GM19395 (cell line): Measurements from ENCODE around the gene FARP1.

Experiments
- ATAC-seq: cut with Tn5 transposase; IDR thresholded peaks from one replicate; pipeline ENCODE4 v1.9.1; 2021; ENCODE audit warnings: mild to moderate bottlenecking, moderate library complexity; ENCODE audit not compliant: unreplicated experiment

FARP1 gene

DNA sequence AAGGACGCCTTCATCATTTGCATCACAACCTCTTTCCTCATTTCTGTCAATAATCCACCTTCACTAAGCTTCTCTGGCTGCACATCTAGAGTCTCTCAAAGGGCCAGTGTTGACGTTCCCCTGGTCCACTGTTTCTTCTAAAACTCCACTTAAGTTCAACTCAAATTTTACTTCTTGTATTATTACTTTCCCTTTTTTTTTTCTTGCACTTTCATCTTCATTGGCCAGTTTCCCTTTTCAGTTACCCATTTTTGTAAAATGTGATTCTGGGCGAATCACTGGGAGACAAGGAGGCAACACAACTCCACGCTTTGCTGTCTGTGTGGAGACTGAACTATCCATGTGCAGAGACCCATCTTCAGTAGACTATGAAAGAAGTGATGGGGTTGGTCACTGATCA is 162.8 kb downstream of the FARP1 start:
- ATAC-seq: no peak

DNA sequence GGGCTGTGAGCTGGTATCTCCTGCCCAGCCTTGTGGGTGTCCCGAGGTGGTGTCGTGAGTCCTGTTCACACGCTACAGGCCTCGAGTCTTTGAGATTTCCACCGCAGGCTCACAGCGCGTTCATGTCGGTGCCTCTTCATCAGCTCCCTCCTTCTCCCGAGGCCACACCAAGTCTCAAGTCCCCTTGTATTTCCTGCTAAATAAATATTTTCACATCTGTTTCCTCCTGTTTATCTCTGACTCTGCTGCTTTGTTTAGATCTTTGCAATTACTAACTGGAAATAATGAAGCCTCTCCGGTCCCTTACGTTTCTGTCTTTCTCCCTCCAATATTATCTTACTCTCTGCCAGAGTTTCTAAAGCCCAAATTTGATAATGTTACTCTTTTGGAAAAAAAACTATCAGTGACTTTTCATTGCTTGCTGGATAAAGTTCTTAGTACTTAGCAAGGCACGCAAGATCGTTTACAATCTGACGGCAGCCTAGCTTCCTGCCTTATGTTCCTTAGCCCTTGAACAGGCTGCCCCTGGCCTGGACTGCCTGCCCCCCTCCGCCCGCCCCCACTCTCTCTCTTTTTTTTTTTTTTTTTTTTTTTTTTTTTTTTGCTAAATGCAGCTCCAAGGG is 164.7 kb downstream of the FARP1 start:
- ATAC-seq: no peak

DNA sequence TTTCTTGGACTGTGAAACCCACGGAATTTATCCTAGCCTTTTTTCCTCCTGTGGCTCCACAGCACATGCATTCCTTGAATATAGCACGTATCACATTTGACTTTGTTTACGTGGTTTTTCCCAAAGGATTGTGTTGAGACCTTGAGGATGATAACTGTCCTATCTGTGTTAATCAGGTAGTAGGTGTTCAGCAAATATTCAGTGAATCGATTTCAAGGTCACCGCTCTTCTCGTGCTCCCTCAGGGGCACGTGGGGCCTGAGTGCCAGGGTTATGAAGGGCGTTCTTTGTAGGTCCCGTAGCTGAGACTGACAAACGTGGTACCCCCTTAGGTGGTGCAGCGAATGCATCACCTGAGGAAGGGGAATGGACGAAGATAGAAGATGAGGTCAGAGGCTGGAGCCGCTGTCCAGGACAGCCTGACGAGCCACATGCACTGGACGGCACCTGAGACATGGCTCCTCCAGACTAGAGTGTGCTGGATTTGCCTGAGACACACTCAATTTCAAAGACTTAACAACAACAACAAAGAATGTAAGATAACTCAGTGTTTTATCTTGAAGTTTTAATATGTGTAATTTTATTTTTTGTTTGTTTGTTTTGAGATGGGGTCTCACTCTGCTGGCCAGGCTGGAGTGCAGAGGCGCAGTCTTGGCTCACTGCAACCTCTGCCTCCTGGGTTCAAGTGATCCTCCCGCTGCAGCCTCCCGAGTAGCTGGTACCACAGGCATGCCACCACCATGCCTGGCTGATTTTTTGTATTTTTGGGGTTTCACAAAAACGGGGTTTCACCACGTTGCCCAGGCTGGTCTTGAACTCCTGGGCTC is 165.4 kb downstream of the FARP1 start:
- no peak for ATAC-seq

DNA sequence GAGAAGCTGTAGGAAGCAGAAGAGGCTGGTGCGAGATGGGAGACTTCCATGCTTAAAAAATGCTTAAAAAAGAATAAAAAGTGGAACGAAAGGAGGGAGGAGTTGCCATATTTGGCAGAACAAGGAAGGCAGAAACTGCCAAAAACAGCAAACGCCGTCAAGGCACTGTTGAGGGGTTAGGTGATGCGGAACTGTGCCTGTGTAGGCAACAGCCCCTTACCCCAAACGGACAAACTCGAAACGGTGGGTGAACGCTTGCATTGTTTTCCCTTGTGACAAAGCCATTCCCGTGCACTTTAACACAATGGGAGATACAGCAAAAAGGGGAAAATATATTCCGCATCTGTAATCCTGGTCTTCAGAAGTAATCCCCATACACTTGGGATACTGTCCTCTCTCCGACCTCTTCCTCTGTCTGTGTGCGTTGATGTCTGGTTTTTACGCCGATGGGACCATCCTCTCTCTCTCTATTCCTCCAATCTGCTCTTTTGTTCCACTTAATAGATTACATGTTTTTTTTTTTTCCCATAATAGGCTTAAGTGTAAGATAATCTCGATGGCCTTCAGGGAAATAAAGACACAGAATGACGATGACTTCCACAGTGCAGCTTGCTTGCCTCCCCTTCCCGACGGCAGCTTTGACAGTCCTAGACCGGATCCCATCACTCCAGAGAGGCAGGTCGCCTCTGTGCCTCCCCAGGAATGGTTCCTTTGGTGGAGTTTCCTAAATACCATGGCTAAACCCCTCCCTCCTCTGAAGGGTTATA is 166.9 kb downstream of the FARP1 start:
- no peak for ATAC-seq

DNA sequence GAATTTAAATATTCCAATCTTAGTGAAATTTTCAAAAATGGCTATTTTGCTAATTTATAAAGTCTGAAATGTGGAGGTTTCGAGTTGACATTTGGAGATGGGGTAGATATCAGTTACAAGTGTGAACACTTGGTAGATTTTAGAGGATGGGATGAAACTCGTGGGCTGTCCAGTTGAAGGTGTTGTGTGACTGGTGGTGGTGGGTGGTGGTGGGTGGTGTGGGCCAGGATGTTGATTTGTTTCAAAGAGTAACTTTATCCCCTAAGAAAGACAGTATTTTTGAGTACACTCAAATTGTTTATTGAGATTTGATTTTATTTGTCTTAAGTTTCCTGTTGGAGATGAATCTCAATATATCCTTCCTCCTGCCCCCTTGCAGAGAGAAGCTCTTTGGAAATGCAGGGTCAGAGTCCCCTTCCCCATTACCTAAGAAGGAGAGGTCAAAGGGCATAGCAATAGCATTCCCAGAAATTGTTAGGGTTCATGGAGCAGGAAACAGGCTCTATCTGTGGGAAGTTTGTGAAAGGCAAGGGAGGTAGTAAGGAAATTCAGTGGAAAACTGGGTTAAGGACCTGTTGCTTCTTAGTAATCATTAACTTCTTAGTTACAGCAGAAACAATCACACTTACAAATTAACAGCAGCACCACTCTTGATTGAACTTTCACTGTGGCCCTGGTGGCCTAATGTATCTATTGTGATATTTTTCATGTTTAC is 167.7 kb downstream of the FARP1 start:
- ATAC-seq: no peak

DNA sequence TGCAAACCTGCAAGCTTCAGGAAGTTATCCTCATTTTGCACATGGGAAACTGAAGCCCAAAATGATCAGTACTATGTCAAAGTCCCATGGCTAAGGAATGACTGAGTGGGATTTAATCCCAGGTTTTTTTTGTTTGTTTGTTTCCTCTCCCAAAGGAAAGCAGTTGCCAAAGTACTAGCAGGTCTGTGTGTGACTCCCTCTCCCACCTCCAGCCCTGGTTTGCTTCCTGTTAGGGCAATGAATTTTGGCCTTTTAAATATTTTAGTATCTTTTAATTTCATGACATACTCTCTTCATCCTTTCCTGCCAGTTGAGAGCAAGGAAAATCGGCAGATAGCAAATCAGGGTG is 168.3 kb downstream of the FARP1 start:
- ATAC-seq: no peak

DNA sequence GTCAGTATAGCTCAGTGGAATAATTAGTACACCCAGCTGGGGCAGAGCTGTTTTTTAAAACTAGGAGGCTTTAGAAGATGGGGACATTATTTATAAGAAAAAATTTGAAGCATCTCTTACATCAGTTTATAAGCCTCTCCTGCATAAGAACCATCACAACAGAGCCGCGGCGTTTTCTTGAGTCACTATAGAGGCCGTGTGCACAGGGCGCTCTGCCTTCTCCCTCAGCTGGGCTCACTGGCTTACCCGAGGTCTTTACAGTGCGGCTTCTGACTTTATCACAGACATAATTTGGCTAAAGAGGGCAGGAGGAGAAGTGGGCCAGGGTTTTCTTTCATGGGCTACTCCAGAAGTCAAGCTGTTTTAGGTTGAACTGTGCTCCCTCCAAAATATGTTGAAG is 169.7 kb downstream of the FARP1 start:
- no peak for ATAC-seq

DNA sequence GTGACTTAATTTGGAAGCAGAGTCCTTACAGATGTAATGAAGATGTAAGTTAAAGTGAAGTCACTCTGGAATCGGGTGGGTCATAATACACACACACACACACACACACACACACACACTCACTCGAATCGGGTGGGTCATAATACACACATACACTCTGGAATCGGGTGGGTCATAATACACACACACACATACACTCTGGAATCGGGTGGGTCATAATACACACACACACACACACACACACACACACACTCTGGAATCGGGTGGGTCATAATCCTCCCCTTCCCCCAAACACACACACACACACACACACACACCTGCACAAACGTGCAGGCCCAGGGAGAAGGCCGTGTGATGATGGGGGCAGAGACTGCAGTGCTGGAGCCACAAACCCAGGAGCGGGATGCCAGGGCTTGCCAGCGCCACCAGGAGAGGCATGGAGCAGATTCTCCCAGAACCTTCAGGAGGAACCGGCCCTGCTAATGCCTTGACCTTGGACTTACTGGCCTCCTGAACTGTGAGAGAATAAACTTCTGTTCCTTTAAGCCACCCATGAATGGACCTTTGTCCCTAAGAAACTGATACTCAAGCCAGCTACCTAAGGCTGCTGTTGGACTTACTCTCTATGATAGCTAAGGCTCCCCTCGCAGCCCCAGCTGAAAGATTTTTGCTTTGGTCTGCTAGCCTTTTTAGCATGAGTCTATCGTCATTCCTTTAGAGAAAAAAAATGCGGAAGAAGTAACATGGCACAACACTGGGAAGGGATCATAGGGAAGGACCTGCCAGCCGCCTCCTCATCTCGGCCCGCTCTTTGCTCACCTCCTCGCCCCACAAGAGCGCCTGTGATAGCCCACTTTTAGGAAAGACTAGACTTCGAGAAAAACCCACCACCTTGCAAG is 170.4 kb downstream of the FARP1 start:
- no peak for ATAC-seq

DNA sequence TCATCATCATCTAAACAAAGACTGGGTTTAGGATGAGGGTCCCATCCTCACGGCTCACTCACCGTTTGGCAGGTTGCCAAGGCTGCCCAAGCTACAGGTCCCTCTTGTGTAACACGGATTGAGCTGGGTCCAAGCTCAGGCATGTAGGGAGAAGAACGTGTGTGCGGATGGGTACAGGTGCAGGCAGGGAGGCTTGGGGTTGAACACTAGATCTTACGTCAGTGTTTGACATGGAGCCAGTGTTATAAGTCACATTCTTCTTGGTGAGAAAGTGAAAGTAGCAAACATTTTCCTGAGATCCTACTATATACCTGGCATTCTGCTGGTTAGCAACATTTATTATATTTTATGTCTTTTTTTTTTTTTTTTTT is 171.0 kb downstream of the FARP1 start:
- no peak for ATAC-seq

DNA sequence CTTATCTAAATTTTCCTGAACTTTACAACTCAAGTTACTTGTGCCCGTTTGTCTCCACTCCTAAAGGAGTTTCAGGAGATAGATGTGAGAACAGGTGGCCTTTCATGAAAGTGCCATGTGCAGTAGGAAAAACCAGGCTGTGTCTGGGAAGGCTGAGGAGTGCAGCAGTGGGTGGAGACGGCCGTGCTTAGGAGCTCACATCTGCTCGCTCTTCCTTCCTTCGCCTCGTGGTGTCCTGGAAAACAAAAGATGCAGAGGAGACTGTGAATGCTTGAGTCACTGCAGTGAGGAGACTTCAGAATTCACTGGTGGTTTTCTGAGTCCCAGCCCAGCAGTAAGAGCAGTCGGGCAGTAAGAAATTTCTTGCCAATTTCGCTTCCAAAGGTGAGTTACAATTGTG is 172.6 kb downstream of the FARP1 start:
- no peak for ATAC-seq

DNA sequence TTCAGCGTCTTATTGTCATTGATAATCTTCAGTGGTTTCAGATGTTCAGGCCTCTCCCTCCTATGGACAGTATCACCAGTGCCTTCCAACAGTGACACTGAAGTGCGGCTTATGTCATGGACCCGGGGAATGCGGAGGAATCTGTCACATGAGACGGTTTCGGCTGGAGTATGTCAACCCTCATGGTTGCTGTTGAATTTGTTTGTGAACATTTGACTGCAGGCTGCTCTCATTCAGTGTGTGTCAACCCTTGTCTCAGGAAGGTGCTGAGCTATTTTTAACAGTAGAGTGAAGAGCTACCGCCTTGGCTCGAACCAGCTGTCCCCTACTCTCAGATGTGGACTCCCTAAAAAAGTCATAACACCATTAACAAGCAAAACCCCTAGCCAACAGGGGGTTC is 173.0 kb downstream of the FARP1 start:
- no peak for ATAC-seq

DNA sequence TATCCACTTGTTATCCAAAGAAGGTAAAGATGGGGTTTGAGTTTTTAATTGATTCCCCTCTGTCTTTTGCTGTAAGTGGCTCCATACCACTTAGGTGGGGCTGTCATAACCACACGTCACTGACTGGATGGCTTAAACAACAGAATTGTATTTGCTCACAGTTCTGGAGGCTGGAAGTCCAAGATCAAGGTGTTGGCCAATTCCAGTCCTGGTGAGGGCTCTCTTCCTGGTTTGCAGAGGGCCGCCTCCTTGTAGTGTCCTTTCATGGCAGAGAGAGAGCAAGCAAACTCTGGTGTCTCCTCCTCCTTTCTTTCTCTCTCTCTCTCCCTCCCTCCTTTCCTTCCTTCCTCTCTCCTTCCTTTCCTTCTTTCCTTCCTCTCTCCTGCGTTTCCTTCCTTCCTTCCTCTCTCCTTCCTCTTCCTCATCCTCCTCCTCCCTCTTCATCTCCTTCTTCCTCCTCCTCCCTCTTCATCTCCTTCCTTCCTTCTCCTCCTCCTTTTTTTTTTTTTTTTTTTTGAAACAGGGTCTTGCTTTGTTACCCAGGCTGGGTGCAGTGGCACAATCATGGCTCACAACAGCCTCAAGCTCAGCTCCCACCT is 174.8 kb downstream of the FARP1 start:
- no peak for ATAC-seq

DNA sequence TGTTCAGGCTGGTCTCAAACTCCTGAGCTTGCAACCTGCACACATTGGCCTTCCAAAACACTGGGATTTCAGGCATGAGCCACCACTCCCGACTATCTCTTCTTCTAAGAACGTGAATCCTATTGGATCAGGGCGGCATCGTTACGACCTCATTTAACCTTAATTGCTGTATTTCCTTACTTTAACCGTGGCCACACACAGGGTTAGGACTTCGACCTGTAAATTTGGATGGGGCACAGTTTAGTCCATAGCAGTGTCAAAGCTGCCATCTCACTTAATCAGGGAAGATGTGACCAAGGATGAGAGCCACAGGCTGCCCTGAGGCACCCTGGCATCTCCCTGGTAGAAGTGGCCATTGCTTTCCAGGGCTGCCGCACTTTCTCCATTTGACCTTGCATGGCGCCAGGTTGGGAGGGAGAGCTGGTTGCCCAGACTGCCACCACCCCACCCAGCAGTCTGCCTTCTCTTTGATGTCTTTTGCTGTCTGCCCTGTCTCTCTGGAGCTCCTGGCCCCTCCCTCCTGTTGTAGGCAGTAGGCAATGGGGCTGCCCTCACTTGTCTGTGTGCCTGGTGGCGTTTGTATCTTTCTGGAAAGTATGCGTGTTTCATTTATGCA is 175.5 kb downstream of the FARP1 start:
- no peak for ATAC-seq

DNA sequence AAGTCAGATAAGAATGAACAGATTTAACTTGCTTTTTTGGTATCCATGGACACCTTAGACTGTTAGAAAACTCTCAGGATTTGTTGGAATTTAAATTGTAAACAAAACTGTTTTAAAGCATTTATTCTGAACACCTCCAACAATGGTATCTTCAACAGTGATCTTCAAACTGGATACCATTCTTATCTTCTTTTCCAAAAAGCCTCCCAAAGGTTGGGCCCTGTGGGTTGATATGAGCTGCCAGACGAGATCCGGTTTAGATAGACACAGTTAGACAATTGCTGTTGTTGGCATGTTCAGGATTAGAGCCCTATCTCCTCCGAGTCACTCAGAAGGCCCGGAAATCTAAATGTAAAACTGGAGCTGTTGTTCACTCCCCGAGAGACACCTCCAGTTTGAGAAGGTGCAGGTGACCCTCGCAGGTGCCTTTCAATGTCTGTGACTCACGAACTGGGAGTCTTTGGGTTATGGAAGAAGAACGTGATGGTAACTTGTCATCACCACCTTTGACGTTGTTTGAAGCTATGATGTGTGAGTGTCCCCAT is 177.7 kb downstream of the FARP1 start:
- no peak for ATAC-seq

DNA sequence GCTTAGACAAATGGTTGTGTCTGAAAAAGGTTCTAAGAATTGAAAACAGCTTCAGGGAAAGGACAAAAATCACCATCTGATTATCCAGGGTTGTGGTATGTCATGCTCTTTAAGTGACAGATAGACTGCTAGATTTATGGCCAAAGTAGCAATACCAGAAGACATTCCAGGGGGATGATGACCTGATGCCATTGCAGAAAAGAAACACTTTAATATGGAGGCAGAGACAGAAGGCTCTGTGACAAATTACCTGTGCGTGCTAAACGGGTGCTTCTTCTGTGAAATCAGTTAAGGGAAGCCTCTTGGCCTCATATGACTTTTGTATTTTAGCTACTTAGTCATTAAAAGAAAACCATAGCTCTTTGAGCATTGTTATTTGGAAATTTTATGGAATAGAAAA is 178.5 kb downstream of the FARP1 start:
- ATAC-seq: no peak

DNA sequence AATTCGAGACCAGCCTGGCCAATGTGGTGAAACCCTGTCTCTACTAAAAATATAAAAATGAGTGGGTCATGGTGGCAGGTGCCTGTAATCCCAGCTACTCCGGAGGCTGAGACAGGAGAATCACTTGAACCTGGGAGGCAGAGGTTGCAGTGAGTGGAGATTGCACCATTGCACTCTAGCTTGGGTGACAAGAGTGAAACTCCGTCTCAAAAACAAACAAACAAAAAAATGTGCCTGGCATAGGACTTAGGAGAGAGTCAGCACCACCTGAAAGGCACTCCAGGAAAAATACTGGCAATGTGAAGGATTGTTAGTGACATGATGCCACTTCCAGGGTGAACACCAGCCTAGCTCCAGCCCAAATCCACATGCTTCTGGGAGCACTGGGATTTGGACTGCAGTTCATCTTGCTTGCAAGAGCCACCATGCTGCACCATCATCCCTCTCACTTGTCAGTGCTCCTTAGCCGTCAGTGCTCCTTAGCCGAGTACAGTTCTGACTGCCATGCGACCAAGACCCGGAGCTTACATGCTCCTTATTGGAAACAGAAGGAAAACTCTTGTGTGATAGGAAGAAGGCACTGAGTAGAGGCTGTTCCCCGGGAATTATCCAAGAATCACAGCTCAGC is 179.3 kb downstream of the FARP1 start:
- ATAC-seq: no peak

DNA sequence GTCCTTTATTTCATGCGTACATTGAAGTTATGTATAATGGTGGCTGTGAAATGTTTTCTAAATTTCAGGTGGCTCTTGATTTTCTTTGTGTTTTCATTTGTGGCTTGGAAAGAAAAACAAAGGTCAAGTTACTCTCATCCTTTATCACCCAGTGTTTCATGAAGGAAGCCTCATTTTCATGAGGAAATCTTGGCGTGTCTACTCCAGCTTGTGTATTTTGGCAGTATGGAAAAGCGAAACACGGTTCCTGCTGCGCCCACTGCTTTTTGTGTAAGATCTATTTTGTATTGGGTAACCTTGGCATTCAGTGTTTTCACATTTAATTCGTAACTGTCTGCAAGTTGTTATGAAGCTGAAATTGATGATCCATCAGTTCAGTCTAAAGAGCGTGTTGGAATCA is 181.2 kb downstream of the FARP1 start:
- no peak for ATAC-seq

DNA sequence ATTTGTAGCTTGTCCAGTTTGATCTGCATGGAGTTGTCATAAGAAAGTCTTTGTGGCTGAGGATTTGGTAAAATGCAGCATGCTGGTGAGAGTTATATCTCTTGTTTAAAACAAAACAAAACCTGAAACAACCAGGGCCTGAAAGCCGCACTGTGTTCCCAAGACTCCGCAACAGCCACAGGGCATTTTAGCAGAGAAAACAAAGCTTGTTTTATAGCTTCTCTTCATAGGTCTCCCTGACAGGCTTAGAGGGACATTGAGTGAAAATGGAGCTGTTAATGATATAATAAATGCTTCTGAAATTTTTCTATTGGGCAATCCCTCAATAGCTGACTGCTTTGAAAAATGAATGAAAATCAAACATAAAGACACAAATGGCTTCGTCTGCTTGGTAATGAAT is 182.8 kb downstream of the FARP1 start:
- no peak for ATAC-seq

DNA sequence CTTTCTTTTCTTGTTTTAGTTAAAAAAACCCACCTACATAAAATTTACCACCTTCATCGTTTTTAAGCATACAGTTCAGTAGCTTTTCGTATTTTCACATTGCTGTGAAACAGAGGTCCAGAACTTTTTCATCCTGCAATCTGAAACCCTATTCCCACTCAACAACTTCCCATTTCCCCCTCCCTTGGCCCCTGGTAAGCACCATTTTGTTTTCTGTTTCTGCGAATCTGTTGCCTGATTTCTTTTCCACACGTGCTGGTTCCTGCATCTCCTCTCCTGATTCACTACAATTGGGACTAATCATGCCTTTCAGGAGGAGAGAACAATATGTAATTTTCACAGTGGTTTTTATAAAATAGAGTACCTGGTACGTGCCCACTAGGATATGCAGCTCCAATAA is 183.4 kb downstream of the FARP1 start:
- ATAC-seq: no peak
